NCI-H446 (cell line): ENCODE results near the gene UNK.
"Not testable (repeated sequence)": the region's sequence is repeated elsewhere in the genome, so short reads cannot be mapped to it uniquely, and the experiment has no call there.

Source experiments
- DNase-seq, 2 experiments: peaks; one replicate each; lab custom pipeline; 2025; lab: John Stamatoyannopoulos, UW

Gene UNK

DNA sequence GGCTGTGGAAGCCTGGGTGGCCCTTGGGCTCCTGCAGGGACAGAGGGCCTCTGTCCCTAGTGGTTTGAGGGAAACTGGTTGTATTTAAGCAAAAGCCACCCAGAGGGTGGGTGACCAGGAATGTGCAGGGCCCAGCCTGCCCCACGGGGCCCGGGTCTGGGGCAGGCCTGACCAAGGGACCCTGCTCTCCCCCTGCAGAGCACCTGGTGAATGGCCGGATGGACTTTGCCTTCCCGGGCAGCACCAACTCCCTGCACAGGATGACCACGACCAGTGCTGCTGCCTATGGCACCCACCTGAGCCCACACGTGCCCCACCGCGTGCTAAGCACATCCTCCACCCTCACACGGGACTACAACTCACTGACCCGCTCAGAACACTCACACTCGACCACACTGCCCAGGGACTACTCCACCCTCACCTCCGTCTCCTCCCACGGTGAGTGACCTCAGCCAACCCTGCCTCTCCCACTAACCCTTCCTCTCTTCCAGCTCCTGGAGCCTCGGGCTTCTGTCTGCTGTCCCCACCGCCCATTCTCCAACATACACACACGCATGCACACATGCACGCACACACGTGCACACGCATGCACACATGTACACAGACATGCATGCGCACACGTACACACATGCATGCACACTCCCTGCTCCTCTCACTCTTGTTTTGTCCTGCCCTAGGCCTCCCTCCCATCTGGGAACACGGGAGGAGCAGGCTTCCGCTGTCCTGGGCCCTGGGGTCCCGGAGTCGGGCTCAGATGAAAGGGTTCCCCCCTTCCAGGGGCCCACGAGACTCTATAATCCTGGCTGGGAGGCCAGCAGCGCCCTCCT lies 30.0 kb upstream of the UNK start:
- DNase-seq, result no peak

DNA sequence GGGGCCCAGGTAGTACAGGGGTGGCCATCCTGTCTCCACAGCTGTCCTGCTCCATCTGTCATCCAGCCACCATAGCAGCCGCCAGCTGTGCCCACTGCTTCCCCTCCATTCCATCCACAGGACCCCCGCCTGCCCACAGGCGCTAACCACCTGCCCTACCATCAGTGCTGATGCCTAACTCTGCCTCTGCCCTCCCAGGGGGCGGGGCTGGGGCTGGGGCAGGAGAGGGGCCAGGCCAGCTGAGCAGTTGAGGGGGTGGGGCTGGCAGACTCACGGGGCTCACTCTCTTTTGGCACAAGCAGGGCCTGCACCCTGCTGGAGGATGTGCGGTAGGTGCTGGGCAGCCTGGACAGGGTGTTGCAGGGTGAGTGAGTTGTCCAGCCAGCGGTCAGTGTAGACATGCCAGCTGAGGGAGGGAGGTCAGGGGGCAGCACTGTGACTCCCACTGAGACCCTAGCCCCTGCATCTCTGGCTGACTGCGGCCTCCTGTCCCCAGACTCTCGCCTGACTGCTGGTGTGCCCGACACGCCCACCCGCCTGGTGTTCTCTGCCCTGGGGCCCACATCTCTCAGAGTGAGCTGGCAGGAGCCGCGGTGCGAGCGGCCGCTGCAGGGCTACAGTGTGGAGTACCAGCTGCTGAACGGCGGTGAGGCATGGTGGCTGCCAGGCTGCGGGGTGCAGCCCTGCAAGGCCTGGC lies 29.3 kb upstream of the UNK start:
- peak in 1 of 2 experiments; percentile 30 for DNase-seq

- no peak for DNase-seq
These were observed 28.6 kb upstream of the UNK start for GRCh38 chr17:75755990-75756389.

- no peak for DNase-seq
These were observed 28.0 kb upstream of the UNK start for GRCh38 chr17:75756451-75757085.

- no peak for DNase-seq
These were observed 27.4 kb upstream of the UNK start for GRCh38 chr17:75757086-75757681.

DNA sequence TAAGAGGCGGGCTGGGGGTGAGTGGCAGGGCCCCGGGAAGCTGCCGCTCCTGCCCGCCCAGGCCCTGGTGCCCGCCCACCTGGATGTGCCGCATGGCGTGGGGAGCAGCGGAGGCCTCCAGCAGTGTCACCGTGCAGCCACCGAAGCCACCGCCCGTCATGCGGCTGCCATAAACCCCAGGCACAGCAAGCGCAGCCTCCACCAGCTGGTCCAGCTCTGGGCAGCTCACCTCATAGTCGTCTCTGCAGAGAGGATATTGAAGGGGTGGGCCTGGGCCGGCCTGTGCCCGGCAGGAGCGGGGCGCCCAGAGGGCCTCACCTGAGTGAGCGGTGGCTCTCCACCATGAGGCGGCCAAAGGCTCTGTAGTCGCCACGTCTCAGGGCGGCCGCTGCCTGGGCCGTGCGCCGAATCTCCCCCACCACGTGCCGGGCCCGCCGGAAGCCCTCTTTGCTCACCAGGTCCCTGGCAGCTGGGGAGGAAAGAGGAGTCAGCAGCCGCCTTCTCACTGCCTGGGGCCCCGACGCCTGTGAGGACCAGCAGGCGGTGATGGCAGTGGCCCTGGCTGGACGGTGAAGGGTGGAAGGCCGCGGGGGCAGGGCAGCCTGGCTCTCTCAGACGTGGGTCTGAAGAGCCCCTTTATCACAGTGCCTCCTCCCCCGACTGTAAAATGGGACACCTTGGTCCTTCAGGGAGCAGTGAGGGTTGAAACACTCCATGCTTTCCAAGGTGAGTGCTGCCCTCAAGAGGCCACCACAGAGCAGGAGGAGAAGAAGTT lies 26.3 kb upstream of the UNK start:
- no peak for DNase-seq

GRCh38 chr17:75759457-75759856 lies 25.1 kb upstream of the UNK start:
- DNase-seq, result no peak

DNA sequence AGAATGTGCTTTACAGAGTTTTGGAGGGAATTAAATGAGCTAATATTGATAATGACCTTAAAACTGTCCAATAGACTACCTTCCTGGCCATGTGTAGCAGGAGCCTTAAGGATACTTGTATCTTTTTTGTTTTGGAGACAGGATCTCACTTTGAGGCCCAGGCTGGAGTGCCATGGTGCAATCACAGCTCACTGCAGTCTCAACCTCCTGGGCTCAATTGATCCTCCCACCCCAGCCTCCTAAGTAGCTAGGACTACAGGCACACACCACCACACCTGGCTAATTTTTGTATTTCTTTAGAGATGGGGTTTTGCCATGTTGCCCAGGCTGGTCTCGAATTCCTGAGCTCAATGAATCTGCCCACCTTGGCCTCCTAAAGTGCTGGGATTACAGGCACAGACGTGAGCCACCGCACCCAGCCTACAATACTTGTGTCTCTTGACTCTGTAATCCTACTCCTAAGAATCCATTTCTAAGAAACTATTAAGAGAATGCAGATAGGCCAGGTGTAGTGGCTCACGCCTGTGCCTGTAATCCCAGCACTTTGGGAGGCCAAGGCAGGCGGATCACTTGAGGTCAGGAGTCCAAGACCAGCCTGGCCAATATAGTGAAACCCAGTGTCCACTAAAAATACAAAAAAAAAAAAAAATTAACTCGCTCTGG lies 24.5 kb upstream of the UNK start:
- not testable (repeated sequence) for DNase-seq

DNA sequence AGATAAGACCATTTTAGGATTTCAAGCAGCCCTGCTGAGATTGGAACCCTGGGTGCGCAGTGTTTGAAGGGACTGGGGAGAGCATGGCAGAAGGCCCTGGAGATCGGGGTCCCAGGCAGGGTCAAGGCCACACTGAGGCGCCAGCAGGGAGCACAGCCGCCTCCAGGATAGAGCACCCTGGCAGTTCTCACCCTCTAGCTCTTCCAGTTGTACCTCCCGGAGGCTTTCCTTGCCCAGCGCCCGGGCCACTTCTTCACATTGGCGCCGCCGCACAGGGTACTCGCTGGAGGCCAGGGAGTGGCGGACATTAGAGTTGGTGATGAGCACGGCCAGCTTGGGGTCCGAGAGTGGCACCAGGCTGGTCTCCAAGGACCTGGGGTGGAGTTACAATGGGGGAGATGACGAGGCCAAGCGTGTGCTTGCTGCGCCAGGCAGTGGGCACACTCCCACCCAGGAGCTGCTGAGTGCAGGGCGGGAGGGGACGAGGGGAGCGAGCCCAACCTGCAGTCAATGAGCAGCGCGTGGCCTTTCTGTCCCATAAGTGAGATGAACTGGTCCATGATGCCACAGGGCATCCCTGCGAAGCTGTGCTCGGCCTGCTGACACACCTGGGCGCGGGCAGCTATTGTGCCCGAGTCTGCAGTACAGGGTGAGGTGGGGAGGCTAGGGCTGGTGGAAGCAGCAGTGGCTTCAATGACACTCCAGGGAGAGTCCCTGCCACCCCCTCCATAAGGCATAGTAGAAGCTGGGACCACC lies 21.9 kb upstream of the UNK start:
- no peak for DNase-seq

- no peak for DNase-seq
These were observed 21.4 kb upstream of the UNK start for GRCh38 chr17:75763269-75763607.

DNA sequence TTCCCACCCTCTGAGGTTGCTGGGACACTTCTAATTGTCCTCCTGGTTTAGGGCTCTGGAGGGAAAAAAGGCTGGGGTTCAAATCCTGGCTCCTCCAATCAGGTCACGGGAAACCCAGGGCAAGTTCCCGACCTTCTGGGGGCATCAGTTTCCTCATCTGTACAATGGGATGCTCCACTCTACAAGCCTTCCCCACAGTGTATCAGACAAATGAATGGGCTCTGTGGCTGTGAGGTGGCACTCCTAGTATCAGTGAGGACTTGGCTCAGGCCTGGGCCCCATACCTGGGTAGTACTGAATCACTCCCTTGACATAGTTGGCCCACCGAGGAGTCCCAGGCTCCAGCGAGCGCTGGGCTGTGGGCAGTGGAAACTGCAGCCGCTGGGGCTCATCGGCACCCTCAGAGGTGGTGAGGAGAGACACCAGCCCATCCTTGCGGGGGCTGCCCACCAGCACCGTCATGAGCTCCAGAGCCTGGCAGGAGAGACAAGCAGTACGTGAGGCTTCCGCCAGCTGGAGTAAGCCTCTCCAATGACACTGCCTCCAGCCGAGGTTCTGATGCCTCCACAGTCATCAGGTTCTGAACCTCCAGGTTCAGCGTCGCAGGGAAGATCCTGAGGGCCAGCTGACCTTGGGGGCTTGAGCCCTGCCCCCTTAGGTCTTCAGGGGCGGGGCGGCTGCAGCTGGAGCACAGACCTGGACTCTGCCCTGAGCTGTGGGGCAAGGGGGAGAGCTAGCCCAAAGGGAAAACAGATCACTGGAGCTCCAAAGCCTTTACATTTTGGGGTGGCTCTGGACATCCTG lies 20.8 kb upstream of the UNK start:
- DNase-seq, result no peak

GRCh38 chr17:75764417-75764710 lies 20.2 kb upstream of the UNK start:
- no peak for DNase-seq

GRCh38 chr17:75764711-75765421 lies 19.7 kb upstream of the UNK start, which contains the start of gene GALK1:
Gene GALK1, minus strand, starts transcription at chr17:75765192. Its CDS starts 56 bp downstream, at chr17:75765136.
- DNase-seq, result peak in 1 of 2 experiments; percentile 76

- no peak for DNase-seq
These were observed 18.6 kb upstream of the UNK start for GRCh38 chr17:75765981-75766380.

- DNase-seq, result no peak
These were observed 16.7 kb upstream of the UNK start for GRCh38 chr17:75767881-75768280.

DNA sequence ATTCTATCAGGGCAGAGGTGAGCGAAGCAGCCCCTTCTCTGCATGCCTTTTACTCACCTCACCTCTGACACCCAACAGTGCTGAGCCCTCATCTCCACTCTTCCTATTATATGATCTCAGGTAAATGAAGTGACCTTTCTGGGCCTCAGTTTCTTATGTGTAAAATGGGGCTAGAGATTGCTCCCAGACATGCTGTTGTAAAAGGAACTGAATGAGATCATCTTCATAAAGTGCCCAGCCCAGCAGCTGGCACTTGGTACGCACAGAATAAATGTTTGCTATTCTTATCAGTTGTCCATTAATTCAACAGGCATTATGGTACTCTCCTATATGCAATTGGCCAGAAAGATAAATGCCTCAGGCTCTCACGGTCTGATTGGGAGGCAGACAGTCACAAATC lies 15.1 kb upstream of the UNK start:
- no peak for DNase-seq

DNA sequence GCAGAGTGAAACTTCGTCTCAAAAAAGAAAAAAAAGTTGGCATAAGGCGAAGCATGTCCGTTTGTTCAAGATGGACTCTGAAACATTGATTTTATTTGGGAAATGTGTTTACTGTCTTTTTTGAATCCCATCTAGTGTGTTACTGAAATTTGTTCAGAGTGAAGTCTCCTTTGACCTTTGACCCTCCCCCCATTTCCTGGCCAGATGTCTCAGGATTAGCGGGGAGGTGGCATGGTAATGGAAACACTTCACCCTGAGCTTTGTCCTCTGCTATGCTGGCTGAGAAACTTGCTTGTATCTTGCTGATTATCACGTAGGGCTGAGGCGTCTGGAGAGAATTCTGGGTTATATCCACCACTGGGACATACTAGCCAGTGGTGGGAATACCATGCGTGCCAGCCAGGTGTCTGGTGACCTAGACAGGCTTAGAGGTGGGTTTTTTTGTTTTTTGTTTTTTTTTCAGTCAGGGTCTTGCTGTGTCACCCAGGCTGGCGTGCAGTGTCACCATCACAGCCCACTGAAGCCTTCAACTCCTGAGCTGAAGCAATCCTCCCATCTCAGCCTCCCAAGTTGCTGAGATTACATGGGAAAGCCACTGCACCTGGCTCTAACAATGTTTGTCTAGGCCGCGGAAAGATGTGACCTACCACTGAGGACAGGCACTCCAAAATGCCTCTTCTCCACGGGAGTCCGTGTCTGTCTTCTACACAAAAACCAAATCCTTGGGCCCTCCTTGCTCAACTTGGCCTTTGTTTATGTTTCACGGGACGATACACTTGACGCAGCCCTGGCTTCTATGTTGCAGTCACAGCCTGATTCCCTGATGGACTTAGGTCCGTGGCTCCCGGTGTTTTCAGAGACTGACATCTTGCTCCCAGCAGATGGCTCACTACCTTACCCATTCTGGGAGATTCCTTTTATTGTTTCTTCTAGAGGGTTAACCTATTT lies 13.0 kb upstream of the UNK start:
- no peak for DNase-seq
